Neural cell (in vitro differentiated cells): Measurements from ENCODE around the gene ENO3. TPM values are rescaled to one million over a fixed set of nuclear protein-coding genes. Genes with fewer than 3 reads are reported as not detected.
"Not testable (repeated sequence)": the region's sequence is repeated elsewhere in the genome, so short reads cannot be mapped to it uniquely, and the experiment has no call there.

Experiments
- H2AFZ ChIP-seq: fragments of 200-600, 300-800 bp; sonication (generic), shearing (Covaris generic); 2 replicates; pipeline ENCODE4 v1.6.0; 2014; ENCODE audit warnings: low read depth, mild to moderate bottlenecking, antibody characterized with exemption, low read length, moderate library complexity
- H3F3A ChIP-seq: fragments of 200-600 bp; shearing (Covaris generic); 2 replicates; pipeline ENCODE4 v1.6.1; 2016; ENCODE audit warnings: mild to moderate bottlenecking, moderate library complexity, mixed read lengths, antibody characterized with exemption, low read length; ENCODE audit not compliant: insufficient read depth, poor library complexity, severe bottlenecking
- H3K27ac ChIP-seq: fragments of 200-600, 300-800 bp; sonication (generic), shearing (Covaris generic); 2 replicates; pipeline ENCODE4 v1.5.1; 2014; ENCODE audit warnings: mild to moderate bottlenecking, low read length, moderate library complexity
- H3K27me3 ChIP-seq: fragments of 300-800, 200-600 bp; sonication (generic), shearing (Covaris generic); 2 replicates; pipeline ENCODE4 v1.6.0; 2014; ENCODE audit warnings: mild to moderate bottlenecking, low read depth, low read length, moderate library complexity; ENCODE audit not compliant: insufficient read depth
- H3K36me3 ChIP-seq: fragments of 300-800, 200-600 bp; sonication (generic), shearing (Covaris generic); 2 replicates; pipeline ENCODE4 v1.5.1; 2014; ENCODE audit warnings: mild to moderate bottlenecking, antibody characterized with exemption, low read length, moderate library complexity; ENCODE audit not compliant: insufficient read depth
- H3K4me2 ChIP-seq: fragments of 300-800, 200-600 bp; sonication (generic), shearing (Covaris generic); 2 replicates; pipeline ENCODE4 v1.6.0; 2014; ENCODE audit warnings: mild to moderate bottlenecking, low read length
- H3K4me3 ChIP-seq: fragments of 300-800, 200-600 bp; sonication (generic), shearing (Covaris generic); 2 replicates; pipeline ENCODE4 v1.5.1; 2014; ENCODE audit warnings: mild to moderate bottlenecking, low read length, moderate library complexity
- H3K79me2 ChIP-seq: fragments of 200-600 bp; shearing (Covaris generic); replicated peaks from 2 replicates; pipeline ENCODE4 v1.6.0; 2014; ENCODE audit warnings: mild to moderate bottlenecking, low read length, moderate library complexity; ENCODE audit not compliant: insufficient read depth
- H3K9ac ChIP-seq: fragments of 300-800, 200-600 bp; sonication (generic), shearing (Covaris generic); 2 replicates; pipeline ENCODE4 v1.6.1; 2016; ENCODE audit warnings: mild to moderate bottlenecking, low read length, mixed read lengths
- H3K9me2 ChIP-seq: fragments of 200-600 bp; shearing (Covaris generic); 2 replicates; pipeline ENCODE4 v1.6.1; 2016; ENCODE audit warnings: mild to moderate bottlenecking, low read length, mixed read lengths; ENCODE audit not compliant: insufficient read depth
- H3K9me3 ChIP-seq: fragments of 200-600, 300-800 bp; sonication (generic), shearing (Covaris generic); 2 replicates; pipeline ENCODE4 v1.6.1; 2016; ENCODE audit warnings: mild to moderate bottlenecking, mixed run types, low read length, moderate library complexity, mixed read lengths
- H4K20me1 ChIP-seq: fragments of 200-600 bp; shearing (Covaris generic); 2 replicates; pipeline ENCODE4 v1.6.1; 2016; ENCODE audit warnings: mild to moderate bottlenecking, mixed run types; ENCODE audit not compliant: insufficient read depth
- CTCF ChIP-seq: fragments of 450-650 bp; IDR thresholded peaks from 2 replicates; pipeline ENCODE4 v1.5.1; 2014; ENCODE audit warnings: antibody characterized with exemption, mild to moderate bottlenecking, moderate library complexity; ENCODE audit not compliant: poor library complexity, severe bottlenecking
- EP300 ChIP-seq: fragments of 450-650 bp; conservative IDR thresholded peaks from 2 replicates; pipeline ENCODE4 v1.6.1; 2014; ENCODE audit warnings: antibody characterized with exemption, mild to moderate bottlenecking, moderate library complexity; ENCODE audit not compliant: poor library complexity, severe bottlenecking
- EZH2 ChIP-seq: fragments of 200-600, 300-800 bp; shearing (Covaris generic), sonication (generic); IDR thresholded peaks from 2 replicates; pipeline ENCODE4 v1.6.1; 2014; ENCODE audit warnings: antibody characterized with exemption, low read length, borderline replicate concordance, mild to moderate bottlenecking; ENCODE audit not compliant: insufficient read depth, poor library complexity, severe bottlenecking
- MXI1 ChIP-seq: fragments of 450-650 bp; conservative IDR thresholded peaks from 2 replicates; pipeline ENCODE4 v1.6.1; 2014; ENCODE audit warnings: antibody characterized with exemption, mild to moderate bottlenecking; ENCODE audit not compliant: poor library complexity, severe bottlenecking
- POLR2AphosphoS5 ChIP-seq: IDR thresholded peaks from 2 replicates; pipeline ENCODE4 v1.6.1; 2012
- RAD21 ChIP-seq: fragments of 450-650 bp; conservative IDR thresholded peaks from 2 replicates; pipeline ENCODE4 v1.6.1; 2014; ENCODE audit warnings: antibody characterized with exemption, mild to moderate bottlenecking, moderate library complexity
- REST ChIP-seq: IDR thresholded peaks from 2 replicates; pipeline ENCODE4 v1.6.1; 2012; ENCODE audit warnings: borderline replicate concordance
- SMC3 ChIP-seq: fragments of 450-650 bp; conservative IDR thresholded peaks from 2 replicates; pipeline ENCODE4 v1.6.1; 2014; ENCODE audit warnings: antibody characterized with exemption, mild to moderate bottlenecking, moderate library complexity; ENCODE audit not compliant: poor library complexity
- TAF1 ChIP-seq: IDR thresholded peaks from 2 replicates; pipeline ENCODE4 v1.6.1; 2012; ENCODE audit warnings: low read depth
- polyA plus RNA-seq: library from polyadenylated mRNA; depleted of rRNA; stranded (reverse); fragments of >200 nt; gene quantifications from 2 replicates; pipeline ENCODE4 v1.2.3, GENCODE V29; 2014

The ENO3 gene
- polyA plus RNA-seq, 1 donor from 2014 or later = 2.3 TPM

- Histone ChIP-seq H3K9me2 (no peaks in the 10 kb centered on the region), H3K4me3 (no peak overlapping the region), H3K79me2 (no peaks in the 10 kb centered on the region), H3K9me3 (no peaks in the 10 kb centered on the region), H2AFZ (no peak overlapping the region), H3K27me3 (no peaks in the 10 kb centered on the region), H3K36me3 (no peaks in the 10 kb centered on the region), H3K27ac (no peak overlapping the region), H4K20me1 (no peaks in the 10 kb centered on the region), H3F3A (no peaks in the 10 kb centered on the region), H3K4me2 (no peak overlapping the region), H3K9ac (no peak overlapping the region)
- TF ChIP-seq TAF1 (no peak), EP300 (no peak), SMC3 (no peak), POLR2AphosphoS5 (no peak), MXI1 (no peak), RAD21 (no peak), REST (no peak), CTCF (no peak), EZH2 (no peak)
Observed at GRCh38 chr17:4902540-4902939, 48.4 kb upstream of the ENO3 start.

DNA sequence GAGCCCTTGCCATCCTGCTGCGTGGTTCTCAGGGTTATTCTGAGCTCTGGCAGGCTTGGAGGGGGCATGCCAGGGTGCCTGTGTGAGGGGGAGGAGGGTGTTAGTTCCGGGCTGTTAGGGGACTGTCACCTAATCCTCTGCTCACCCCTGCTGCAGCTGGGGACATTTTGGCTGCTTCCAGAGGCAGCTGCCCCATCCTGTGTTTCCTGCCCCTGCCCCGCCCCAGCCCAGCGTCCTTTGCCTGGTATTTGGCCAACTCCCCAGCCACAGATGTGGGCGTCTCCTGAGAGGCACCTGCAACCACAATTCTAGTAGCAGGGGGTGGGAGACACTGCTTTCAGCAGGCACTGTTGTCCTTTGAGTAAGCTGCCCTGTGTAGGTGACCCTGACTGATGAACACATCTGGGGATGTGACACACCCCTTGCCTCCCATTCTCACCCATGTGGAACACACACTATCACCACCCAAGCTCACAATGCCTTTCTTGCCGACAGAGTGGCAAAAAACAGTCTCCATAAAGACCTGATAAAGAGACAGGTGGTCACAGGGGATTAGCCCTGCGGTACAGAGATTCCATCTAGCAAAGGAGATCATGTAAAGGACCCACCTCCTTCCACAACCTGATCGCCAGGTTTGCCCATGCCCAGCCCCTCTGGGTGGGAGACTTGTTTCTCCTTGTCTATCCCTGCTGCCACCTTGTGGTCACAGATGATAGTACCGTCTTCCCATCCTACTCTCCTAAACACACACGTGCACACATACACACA is 47.7 kb upstream of the ENO3 start, which contains the start of gene CHRNE:
TSS of gene CHRNE (minus strand) at position 48 of the 768 bp plus-strand sequence. CDS start at position 13, 35 bp downstream.
- Histone ChIP-seq H3K4me2 (no peak within 1 kb of the TSS), H3K36me3 (no peaks in the 10 kb centered on the region), H3K4me3 (no peak within 1 kb of the TSS), H3K9me3 (no peaks in the 10 kb centered on the region), H3K27ac (no peak within 1 kb of the TSS), H4K20me1 (no peaks in the 10 kb centered on the region), H3K9ac (no peak within 1 kb of the TSS), H2AFZ (no peak within 1 kb of the TSS), H3K79me2 (no peaks in the 10 kb centered on the region), H3K9me2 (no peaks in the 10 kb centered on the region), H3K27me3 (no peaks in the 10 kb centered on the region), H3F3A (no peaks in the 10 kb centered on the region)
- TF ChIP-seq EP300 (no peak), SMC3 (peak; percentile 76), CTCF (peak; percentile 86), TAF1 (no peak), RAD21 (peak; percentile 71)

- H3K27me3 ChIP-seq, H3K36me3 ChIP-seq, H3K9ac ChIP-seq, H3F3A ChIP-seq, H3K4me2 ChIP-seq, H2AFZ ChIP-seq, H3K9me2 ChIP-seq, H4K20me1 ChIP-seq, H3K27ac ChIP-seq, H3K4me3 ChIP-seq, H3K79me2 ChIP-seq, H3K9me3 ChIP-seq: not testable (repeated sequence)
Observed at GRCh38 chr17:4906642-4907041, 44.3 kb upstream of the ENO3 start.
